Measurements from ENCODE around the gene STARD3. TPM values are rescaled to one million over a fixed set of nuclear protein-coding genes. Genes with fewer than 3 reads are reported as not detected.

The STARD3 gene
- total RNA-seq, 1 donor from 2014 or later = 87.6 TPM

GRCh38 chr17:39701012-39701783 is 64.3 kb downstream of the STARD3 start:
- Histone ChIP-seq H3K27ac (peak overlapping the region; percentile 87 to 91), H3K27me3 (no peaks in the 10 kb centered on the region), H3K4me1 (peaks cover 7 to 35% of the 10 kb centered on the region in 2 donors), H3K4me3 (peak overlapping the region; percentile 84), H3K36me3 (no peaks in the 10 kb centered on the region), H3K9me3 (no peaks in the 10 kb centered on the region)
- TF ChIP-seq CTCF (IDR thresholded peaks at IDR 0.05) = no peak
- intact Hi-C loops (cut with DNase I) = no loop called here
- no peak for DNase-seq (ENCODE audit: low spot score in 2 of 2)

- H3K4me3 ChIP-seq = peak overlapping the region in 1 of 2 donors; percentile 84
- intact Hi-C loops (cut with DNase I) = no loop called here
- no peak for TF ChIP-seq CTCF (IDR thresholded peaks at IDR 0.05)
- H3K9me3 ChIP-seq = no peaks in the 10 kb centered on the region
- no peak for DNase-seq (ENCODE audit: low spot score in 2 of 2)
- peak overlapping the region; percentile 87 to 91 for H3K27ac ChIP-seq
- peaks cover 7 to 42% of the 10 kb centered on the region in 2 donors for H3K4me1 ChIP-seq
- peaks cover under 1% of the 10 kb centered on the region in 2 donors for H3K36me3 ChIP-seq
- no peaks in the 10 kb centered on the region for H3K27me3 ChIP-seq
Measured at GRCh38 chr17:39701784-39702422, 65.0 kb downstream of the STARD3 start.

GRCh38 chr17:39702901-39703893 is 66.3 kb downstream of the STARD3 start:
- no peak for TF ChIP-seq CTCF (IDR thresholded peaks at IDR 0.05)
- no peak for DNase-seq (ENCODE audit: low spot score in 2 of 2)
- peaks cover 14% of the 10 kb centered on the region in 2 donors for H3K36me3 ChIP-seq
- peaks cover 7 to 43% of the 10 kb centered on the region in 2 donors for H3K4me1 ChIP-seq
- H3K4me3 ChIP-seq = no peak overlapping the region
- peak overlapping the region; percentile 55 to 88 for H3K27ac ChIP-seq
- no peaks in the 10 kb centered on the region for H3K27me3 ChIP-seq
- H3K9me3 ChIP-seq = no peaks in the 10 kb centered on the region
- intact Hi-C loops (cut with DNase I) = no loop called here

GRCh38 chr17:39703913-39704312 is 67.0 kb downstream of the STARD3 start:
- Histone ChIP-seq H3K27me3 (no peaks in the 10 kb centered on the region), H3K4me1 (peaks cover 7 to 43% of the 10 kb centered on the region in 2 donors), H3K9me3 (no peaks in the 10 kb centered on the region), H3K36me3 (peaks cover 21% of the 10 kb centered on the region in 2 donors), H3K27ac (peak overlapping the region; percentile 55 to 88), H3K4me3 (no peak overlapping the region)
- TF ChIP-seq CTCF (IDR thresholded peaks at IDR 0.05) = no peak
- intact Hi-C loops (cut with DNase I) = loop anchor here (2.0 kb wide), 3 partner anchors 25 to 35 kb away; partner anchors contain the start of genes MIEN1 and PNMT
- DNase-seq (ENCODE audit: low spot score in 2 of 2) = no peak

Data from ascending aorta (tissue), 2 donors.